GM21390 (cell line): ENCODE results near the gene ITPK1.

Experiments used
- ATAC-seq: cut with Tn5 transposase; IDR thresholded peaks from one replicate; pipeline ENCODE4 v1.9.1; 2021; ENCODE audit not compliant: unreplicated experiment

The ITPK1 gene

GRCh38 chr14:93085911-93086310 lies 29.8 kb downstream of the ITPK1 start:
- no peak for ATAC-seq

- no peak for ATAC-seq
These were observed 30.6 kb downstream of the ITPK1 start for GRCh38 chr14:93084866-93085857.

GRCh38 chr14:93084402-93084801 lies 31.3 kb downstream of the ITPK1 start:
- ATAC-seq: no peak

GRCh38 chr14:93083917-93084316 lies 31.8 kb downstream of the ITPK1 start:
- ATAC-seq: no peak

GRCh38 chr14:93082576-93083001 lies 33.1 kb downstream of the ITPK1 start:
- ATAC-seq: no peak

- ATAC-seq: no peak
These were observed 33.7 kb downstream of the ITPK1 start for GRCh38 chr14:93081876-93082570.

- ATAC-seq: no peak
These were observed 35.8 kb downstream of the ITPK1 start for GRCh38 chr14:93079865-93080403.

GRCh38 chr14:93079321-93079720 lies 36.4 kb downstream of the ITPK1 start:
- no peak for ATAC-seq

- ATAC-seq: no peak
These were observed 36.9 kb downstream of the ITPK1 start for GRCh38 chr14:93078870-93079269.

- ATAC-seq: no peak
These were observed 39.0 kb downstream of the ITPK1 start for GRCh38 chr14:93076755-93077154.

- ATAC-seq: no peak
These were observed 39.8 kb downstream of the ITPK1 start for GRCh38 chr14:93075891-93076290.

GRCh38 chr14:93073910-93074769 lies 41.6 kb downstream of the ITPK1 start:
- ATAC-seq: peak; percentile 44

GRCh38 chr14:93073358-93073707 lies 42.4 kb downstream of the ITPK1 start:
- ATAC-seq: no peak

GRCh38 chr14:93072659-93073357 lies 42.9 kb downstream of the ITPK1 start:
- ATAC-seq: no peak

- no peak for ATAC-seq
These were observed 47.0 kb downstream of the ITPK1 start for GRCh38 chr14:93068711-93069110.

GRCh38 chr14:93067088-93067487 lies 48.6 kb downstream of the ITPK1 start:
- ATAC-seq: no peak

GRCh38 chr14:93065272-93065730 lies 50.4 kb downstream of the ITPK1 start:
- ATAC-seq: no peak

GRCh38 chr14:93064411-93065271 lies 51.1 kb downstream of the ITPK1 start:
- ATAC-seq: no peak

- ATAC-seq: no peak
These were observed 52.3 kb downstream of the ITPK1 start for GRCh38 chr14:93063393-93063792.
